ENCODE results near the gene GAGE12J. TPM values are rescaled to one million over a fixed set of nuclear protein-coding genes. Genes with fewer than 3 reads are reported as not detected.

GAGE12J gene
- total and polyA plus RNA-seq, 2 donors (not counting 3 experiments of a cell fraction or from before 2014, with no cell fraction given): not detected

DNA sequence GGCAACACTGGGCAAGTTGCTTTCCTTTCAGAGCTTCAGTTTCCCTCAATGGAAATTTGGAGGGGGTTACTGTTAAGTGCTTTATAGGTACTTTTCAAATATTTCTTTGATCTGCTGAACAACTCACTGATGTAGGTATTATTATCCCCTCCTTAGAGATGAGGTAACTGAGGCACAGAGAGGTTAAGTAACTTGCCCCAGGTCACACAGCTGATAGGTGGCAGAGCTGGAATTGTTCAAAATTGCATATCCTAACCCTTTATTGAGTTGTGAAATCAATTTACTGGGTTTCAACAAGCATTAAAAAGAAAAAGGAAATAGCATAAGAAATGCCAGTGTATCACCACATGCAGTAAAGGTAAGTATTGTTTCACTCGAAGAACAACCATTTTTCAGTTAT, 45.6 kb upstream of the GAGE12J start:
- CTCF ChIA-PET: no interaction called here
- TF ChIP-seq EZH2 (IDR thresholded peaks at IDR 0.05; ENCODE audit: borderline replicate concordance, low read depth, low read length, severe bottlenecking) (no peak), JUN (IDR thresholded peaks at IDR 0.05; ENCODE audit: borderline replicate concordance, insufficient read depth, insufficient read length, low read depth) (no peak), GATA2 (IDR thresholded peaks at IDR 0.05; ENCODE audit: insufficient read depth, insufficient read length, low read depth, low read length) (no peak), MYC (IDR thresholded peaks at IDR 0.05; ENCODE audit: low read depth, low read length) (no peak), POLR2AphosphoS5 (IDR thresholded peaks at IDR 0.05; ENCODE audit: insufficient read depth, low read depth, low read length) (no peak), FOS (IDR thresholded peaks at IDR 0.05; ENCODE audit: borderline replicate concordance, insufficient read depth, low read length) (no peak), POLR2A (IDR thresholded peaks at IDR 0.05; ENCODE audit: low read depth, low read length) (no peak)
- TF ChIP-seq, protein P1, sequence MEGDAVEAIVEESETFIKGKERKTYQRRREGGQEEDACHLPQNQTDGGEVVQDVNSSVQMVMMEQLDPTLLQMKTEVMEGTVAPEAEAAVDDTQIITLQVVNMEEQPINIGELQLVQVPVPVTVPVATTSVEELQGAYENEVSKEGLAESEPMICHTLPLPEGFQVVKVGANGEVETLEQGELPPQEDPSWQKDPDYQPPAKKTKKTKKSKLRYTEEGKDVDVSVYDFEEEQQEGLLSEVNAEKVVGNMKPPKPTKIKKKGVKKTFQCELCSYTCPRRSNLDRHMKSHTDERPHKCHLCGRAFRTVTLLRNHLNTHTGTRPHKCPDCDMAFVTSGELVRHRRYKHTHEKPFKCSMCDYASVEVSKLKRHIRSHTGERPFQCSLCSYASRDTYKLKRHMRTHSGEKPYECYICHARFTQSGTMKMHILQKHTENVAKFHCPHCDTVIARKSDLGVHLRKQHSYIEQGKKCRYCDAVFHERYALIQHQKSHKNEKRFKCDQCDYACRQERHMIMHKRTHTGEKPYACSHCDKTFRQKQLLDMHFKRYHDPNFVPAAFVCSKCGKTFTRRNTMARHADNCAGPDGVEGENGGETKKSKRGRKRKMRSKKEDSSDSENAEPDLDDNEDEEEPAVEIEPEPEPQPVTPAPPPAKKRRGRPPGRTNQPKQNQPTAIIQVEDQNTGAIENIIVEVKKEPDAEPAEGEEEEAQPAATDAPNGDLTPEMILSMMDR (IDR thresholded peaks at IDR 0.05; ENCODE audit: extremely low read depth in 1 of 2, insufficient read depth in 1 of 2, low read depth in 1 of 2, low read length in 2 of 2): no peak
- TF ChIP-seq, protein P2, sequence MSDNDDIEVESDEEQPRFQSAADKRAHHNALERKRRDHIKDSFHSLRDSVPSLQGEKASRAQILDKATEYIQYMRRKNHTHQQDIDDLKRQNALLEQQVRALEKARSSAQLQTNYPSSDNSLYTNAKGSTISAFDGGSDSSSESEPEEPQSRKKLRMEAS (IDR thresholded peaks at IDR 0.05; ENCODE audit: insufficient read depth, insufficient read length): no peak
- dilution Hi-C loops (cut with MboI; ENCODE audit: extremely low pct_ligation_motif_present, low sequenced_read_pairs): no loop called here

More for the DNA sequence above, 45.6 kb upstream of the GAGE12J start:
- BruUV-seq (replicated peaks): no TSS peak
- H3K9me3 ChIP-seq (replicated peaks; ENCODE audit: control insufficient read depth, insufficient read depth, low read length): no peaks in the 10 kb centered on the region
- peaks cover 8% of the 10 kb centered on the region for H3K79me2 ChIP-seq (ENCODE audit: control insufficient read depth, insufficient read depth, low read length)
- POLR2A ChIA-PET: no interaction called here
- FAIRE-seq (no peak), DNase-seq (ENCODE audit: low read depth, low spot score) (no peak)
- H3K36me3 ChIP-seq (ENCODE audit: control insufficient read depth in 2 of 2, extremely low read depth in 1 of 2, insufficient read depth in 2 of 2, low read length in 2 of 2): no peaks in the 10 kb centered on the region
- H2AFZ ChIP-seq (ENCODE audit: low read depth, low read length): no peak overlapping the region
- H4K20me1 ChIP-seq (replicated peaks; ENCODE audit: control insufficient read depth, extremely low read depth, insufficient read depth, low read length): no peaks in the 10 kb centered on the region
- no peaks in the 10 kb centered on the region for H3K4me1 ChIP-seq (ENCODE audit: control insufficient read depth, extremely low read depth, insufficient read depth, low read length)
- no peak overlapping the region for H3K4me3 ChIP-seq (replicated peaks in 1 of 3; ENCODE audit: insufficient read depth in 1 of 3, low read depth in 1 of 3, low read length in 3 of 3)
- no peak overlapping the region for H3K4me2 ChIP-seq (ENCODE audit: insufficient read depth, low read length)
- H3K27ac ChIP-seq (ENCODE audit: insufficient read depth, low read depth, low read length): no peak overlapping the region
- no peaks in the 10 kb centered on the region for H3K9me1 ChIP-seq (replicated peaks; ENCODE audit: control insufficient read depth, extremely low read depth, insufficient read depth, low read length)
- H3K9ac ChIP-seq (replicated peaks; ENCODE audit: extremely low read depth, insufficient read depth, low read length): no peak overlapping the region
- intact Hi-C loops (cut with micrococcal nuclease): loop anchor here (5.0 kb wide), 1 partner anchor 561 kb away; no protein-coding TSS in a partner anchor
- no peaks in the 10 kb centered on the region for H3K27me3 ChIP-seq (ENCODE audit: control insufficient read depth in 2 of 2, insufficient read depth in 2 of 2, low read length in 2 of 2)

Data from endothelial cell of umbilical vein (primary cell).